ENCODE measurements around the gene GLCE. TPM values are rescaled to one million over a fixed set of nuclear protein-coding genes. Genes with fewer than 3 reads are reported as not detected.

GLCE gene
- total RNA-seq, 2 donors from 2014 or later, result 6.6 to 9.3 TPM

DNA sequence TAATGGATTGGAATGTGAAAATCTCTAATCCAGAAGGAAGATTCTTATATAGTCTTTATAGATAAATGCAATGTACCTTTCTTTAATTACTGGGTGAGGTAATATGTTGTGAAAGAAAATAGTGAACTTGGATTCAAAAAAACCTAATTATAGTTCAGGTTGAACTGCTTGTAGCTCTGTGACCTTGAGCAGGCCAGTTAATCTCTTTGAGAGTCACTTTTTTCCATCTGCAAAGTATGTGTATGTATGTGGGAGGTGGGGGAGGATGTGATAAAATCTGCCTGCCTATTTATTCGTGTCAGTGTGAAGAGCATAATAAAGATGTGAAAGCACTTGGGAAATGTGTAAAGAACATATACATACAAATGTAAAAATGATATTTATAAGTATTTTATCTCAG, 34.4 kb downstream of the GLCE start:
- DNase-seq (peak in 1 of 4 donors; percentile 14), ATAC-seq (peak; percentile 45)
- WGBS, 2 donors, result 0% methylated on average over 1 of the region's 1 CpG
- peak overlapping the region in 2 of 4 donors; percentile 42 to 55 for H3K27ac ChIP-seq
- H3K4me3 ChIP-seq, result no peak overlapping the region
- H3K4me1 ChIP-seq, result peaks cover 25% of the 10 kb centered on the region
- H3K36me3 ChIP-seq (replicated peaks in 1 of 2; ENCODE audit: insufficient read depth in 1 of 2, low read depth in 2 of 2), result no peaks in the 10 kb centered on the region
- no peaks in the 10 kb centered on the region for H3K9me3 ChIP-seq
- H3K27me3 ChIP-seq, result no peaks in the 10 kb centered on the region
- TF ChIP-seq, protein P1, sequence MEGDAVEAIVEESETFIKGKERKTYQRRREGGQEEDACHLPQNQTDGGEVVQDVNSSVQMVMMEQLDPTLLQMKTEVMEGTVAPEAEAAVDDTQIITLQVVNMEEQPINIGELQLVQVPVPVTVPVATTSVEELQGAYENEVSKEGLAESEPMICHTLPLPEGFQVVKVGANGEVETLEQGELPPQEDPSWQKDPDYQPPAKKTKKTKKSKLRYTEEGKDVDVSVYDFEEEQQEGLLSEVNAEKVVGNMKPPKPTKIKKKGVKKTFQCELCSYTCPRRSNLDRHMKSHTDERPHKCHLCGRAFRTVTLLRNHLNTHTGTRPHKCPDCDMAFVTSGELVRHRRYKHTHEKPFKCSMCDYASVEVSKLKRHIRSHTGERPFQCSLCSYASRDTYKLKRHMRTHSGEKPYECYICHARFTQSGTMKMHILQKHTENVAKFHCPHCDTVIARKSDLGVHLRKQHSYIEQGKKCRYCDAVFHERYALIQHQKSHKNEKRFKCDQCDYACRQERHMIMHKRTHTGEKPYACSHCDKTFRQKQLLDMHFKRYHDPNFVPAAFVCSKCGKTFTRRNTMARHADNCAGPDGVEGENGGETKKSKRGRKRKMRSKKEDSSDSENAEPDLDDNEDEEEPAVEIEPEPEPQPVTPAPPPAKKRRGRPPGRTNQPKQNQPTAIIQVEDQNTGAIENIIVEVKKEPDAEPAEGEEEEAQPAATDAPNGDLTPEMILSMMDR (IDR thresholded peaks at IDR 0.05), result no peak
- no peak for TF ChIP-seq POLR2A (IDR thresholded peaks at IDR 0.05)
- intact Hi-C loops (cut with DNase I), result no loop called here

GRCh38 chr15:69200832-69201745, 40.7 kb downstream of the GLCE start:
- no peak overlapping the region for H3K4me3 ChIP-seq
- no peak overlapping the region for H3K27ac ChIP-seq
- 42 to 43% methylated on average over 1 of the region's 1 CpG for WGBS, 2 donors
- no peak for TF ChIP-seq POLR2A (IDR thresholded peaks at IDR 0.05)
- TF ChIP-seq, protein P1 (IDR thresholded peaks at IDR 0.05), result no peak
- H3K4me1 ChIP-seq, result no peaks in the 10 kb centered on the region
- H3K36me3 ChIP-seq (replicated peaks in 1 of 2; ENCODE audit: insufficient read depth in 1 of 2, low read depth in 2 of 2), result no peaks in the 10 kb centered on the region
- intact Hi-C loops (cut with DNase I), result no loop called here
- H3K27me3 ChIP-seq, result no peaks in the 10 kb centered on the region
- no peak for DNase-seq
- no peak for ATAC-seq
- no peaks in the 10 kb centered on the region for H3K9me3 ChIP-seq

DNA sequence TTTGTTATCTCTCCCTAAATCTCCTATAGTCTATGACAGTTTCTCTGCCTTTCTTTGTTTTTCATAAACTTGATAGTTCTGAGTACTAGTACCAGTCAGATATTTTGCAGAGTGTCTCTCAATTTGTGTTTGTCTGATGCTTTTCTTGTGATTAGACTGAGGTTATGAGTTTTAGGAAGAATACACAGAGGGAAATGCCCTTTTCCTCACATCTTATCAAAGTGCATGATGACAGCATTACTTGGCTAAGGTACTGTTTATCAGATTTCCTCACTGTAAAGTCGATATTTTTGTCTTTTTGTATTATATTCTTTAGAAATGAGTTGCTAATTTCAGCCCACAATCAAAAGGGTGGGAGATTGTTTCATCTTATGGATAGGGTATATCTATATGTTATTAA, 45.6 kb downstream of the GLCE start:
- Histone ChIP-seq H3K4me3 (no peak overlapping the region), H3K27ac (no peak overlapping the region), H3K36me3 (replicated peaks in 1 of 2; ENCODE audit: insufficient read depth in 1 of 2, low read depth in 2 of 2) (no peaks in the 10 kb centered on the region), H3K27me3 (no peaks in the 10 kb centered on the region), H3K9me3 (no peaks in the 10 kb centered on the region), H3K4me1 (no peaks in the 10 kb centered on the region)
- ATAC-seq (no peak), DNase-seq (no peak)
- WGBS, 2 donors, result 16 to 33% methylated on average over 1 of the region's 1 CpG
- intact Hi-C loops (cut with DNase I), result no loop called here
- TF ChIP-seq, protein P1 (IDR thresholded peaks at IDR 0.05), result no peak

- H3K9me3 ChIP-seq, result no peaks in the 10 kb centered on the region
- no peaks in the 10 kb centered on the region for H3K27me3 ChIP-seq
- no peak overlapping the region for H3K4me3 ChIP-seq
- TF ChIP-seq, protein P1 (IDR thresholded peaks at IDR 0.05), result no peak
- no peak for TF ChIP-seq POLR2A (IDR thresholded peaks at IDR 0.05)
- no peaks in the 10 kb centered on the region for H3K4me1 ChIP-seq
- no peak for ATAC-seq
- no peaks in the 10 kb centered on the region for H3K36me3 ChIP-seq (replicated peaks in 1 of 2; ENCODE audit: insufficient read depth in 1 of 2, low read depth in 2 of 2)
- H3K27ac ChIP-seq, result no peak overlapping the region
- intact Hi-C loops (cut with DNase I), result no loop called here
- 58 to 65% methylated on average over 1 of the region's 1 CpG for WGBS, 2 donors
- no peak for DNase-seq
Measured at GRCh38 chr15:69209661-69210060, 49.2 kb downstream of the GLCE start.

- ATAC-seq, result no peak
- Histone ChIP-seq H3K27me3 (no peaks in the 10 kb centered on the region), H3K27ac (no peak overlapping the region)
Measured at GRCh38 chr15:69210574-69210973, 50.1 kb downstream of the GLCE start.

More at GRCh38 chr15:69210574-69210973, 50.1 kb downstream of the GLCE start:
- TF ChIP-seq POLR2A (IDR thresholded peaks at IDR 0.05), result no peak
- TF ChIP-seq, protein P1 (IDR thresholded peaks at IDR 0.05), result no peak
- intact Hi-C loops (cut with DNase I), result no loop called here
- no peaks in the 10 kb centered on the region for H3K4me1 ChIP-seq
- no peaks in the 10 kb centered on the region for H3K36me3 ChIP-seq (replicated peaks in 1 of 2; ENCODE audit: insufficient read depth in 1 of 2, low read depth in 2 of 2)
- H3K4me3 ChIP-seq, result no peak overlapping the region
- no peaks in the 10 kb centered on the region for H3K9me3 ChIP-seq
- DNase-seq, result no peak
